Fibroblast of the aortic adventitia (primary cell): ENCODE measurements around the gene HEBP1. TPM values are rescaled to one million over a fixed set of nuclear protein-coding genes. Genes with fewer than 3 reads are reported as not detected.

Experiments used
- DNase-seq: peaks from one replicate; pipeline ENCODE4 v3.0.0-alpha.2; 2010; ENCODE audit warnings: low read depth
- H3K4me3 ChIP-seq: 2 replicates; pipeline ENCODE4 v1.5.1; 2011; ENCODE audit warnings: low read depth, mild to moderate bottlenecking, control low read depth, low read length, moderate library complexity
- CTCF ChIP-seq: IDR thresholded peaks from 2 replicates; pipeline ENCODE4 v1.5.1; 2011; ENCODE audit warnings: mild to moderate bottlenecking, low read length, control low read depth, inconsistent platforms; ENCODE audit not compliant: insufficient read depth
- total RNA-seq: library from RNA; depleted of rRNA; stranded (reverse); fragments of >200 nt; gene quantifications from 2 replicates; pipeline ENCODE4 v1.2.3, GENCODE V29; 2012; ENCODE audit warnings: low replicate concordance

HEBP1 gene
- total RNA-seq, 1 donor, result 14.4 TPM

GRCh38 chr12:12934556-12934955 is 65.5 kb downstream of the HEBP1 start:
- H3K4me3 ChIP-seq, result no peak overlapping the region
- no peak for TF ChIP-seq CTCF
- DNase-seq, result no peak

- H3K4me3 ChIP-seq, result no peak overlapping the region
- TF ChIP-seq CTCF, result no peak
- no peak for DNase-seq
Observed at GRCh38 chr12:12933742-12934141, 66.3 kb downstream of the HEBP1 start.

- H3K4me3 ChIP-seq, result no peak overlapping the region
- DNase-seq, result no peak
- no peak for TF ChIP-seq CTCF
Observed at GRCh38 chr12:12930633-12931219, 69.3 kb downstream of the HEBP1 start.

GRCh38 chr12:12929696-12930095 is 70.4 kb downstream of the HEBP1 start:
- DNase-seq, result no peak
- H3K4me3 ChIP-seq, result no peak overlapping the region
- no peak for TF ChIP-seq CTCF

GRCh38 chr12:12927211-12928079 is 72.6 kb downstream of the HEBP1 start:
- DNase-seq, result no peak
- H3K4me3 ChIP-seq, result no peak overlapping the region
- TF ChIP-seq CTCF, result no peak

- DNase-seq, result peak; percentile 79
- TF ChIP-seq CTCF, result no peak
- H3K4me3 ChIP-seq, result no peak overlapping the region
Observed at GRCh38 chr12:12926571-12927071, 73.4 kb downstream of the HEBP1 start.
